HEK293 (cell line): Measurements from ENCODE around the gene NKG7.

Experiments
- CTCF ChIA-PET: fragments of 350-600 bp; formaldehyde crosslinking; extraction: SDS; loops from one replicate; lab custom pipeline; 2021; ENCODE audit warnings: antibody characterized with exemption; lab: Yijun Ruan, JAX
- POLR2A ChIA-PET: fragments of 300-600 bp; formaldehyde crosslinking; extraction: SDS; loops from one replicate; lab custom pipeline; 2020; ENCODE audit warnings: antibody characterized with exemption, inconsistent platforms; lab: Yijun Ruan, JAX
- H3K27ac ChIP-seq: fragments of 200-500 bp; sonication (Bioruptor generic); 2 replicates; pipeline ENCODE4 v1.5.1; 2014; ENCODE audit warnings: low read depth, low read length, control low read depth, inconsistent platforms; ENCODE audit errors: extremely low read depth
- H3K36me3 ChIP-seq, 2 experiments: fragments of 200-500 bp in 1 of 2; sonication (Bioruptor generic) in 1 of 2; 1 replicate in 1 of 2; 2 replicates in 1 of 2; pipeline ENCODE4 v1.5.1; 2014 to 2017; ENCODE audit warnings: inconsistent platforms in 2 of 2, low read length in 2 of 2; ENCODE audit not compliant: control insufficient read depth in 2 of 2, insufficient read depth in 1 of 2
- H3K4me1 ChIP-seq: fragments of 200-500 bp; sonication (Bioruptor generic); 2 replicates; pipeline ENCODE4 v1.5.1; 2014; ENCODE audit warnings: mild to moderate bottlenecking, low read length, inconsistent platforms; ENCODE audit not compliant: control insufficient read depth, insufficient read depth
- H3K4me3 ChIP-seq: 2 replicates; pipeline ENCODE4 v1.5.1; 2011; ENCODE audit warnings: low read depth, mild to moderate bottlenecking, control low read depth, low read length, moderate library complexity
- H3K9me3 ChIP-seq: fragments of 200-500 bp; sonication (Bioruptor generic); 2 replicates; pipeline ENCODE4 v1.5.1; 2014; ENCODE audit warnings: low read depth, low read length, inconsistent platforms; ENCODE audit not compliant: control insufficient read depth, insufficient read depth
- GLI4 ChIP-seq: fragments of 450-650 bp; formaldehyde crosslinking; IDR thresholded peaks from 2 replicates; pipeline ENCODE4 v1.5.1; 2016; ENCODE audit warnings: missing biosample characterization, missing genetic modification characterization
- INSM2 ChIP-seq: fragments of 450-650 bp; formaldehyde crosslinking; IDR thresholded peaks from 2 replicates; pipeline ENCODE4 v1.5.1; 2016; ENCODE audit warnings: missing biosample characterization, missing genetic modification characterization
- KLF9 ChIP-seq: fragments of 450-650 bp; formaldehyde crosslinking; IDR thresholded peaks from 2 replicates; pipeline ENCODE4 v1.5.1; 2016; ENCODE audit warnings: missing biosample characterization, missing genetic modification characterization, low read depth
- OSR2 ChIP-seq: fragments of 450-650 bp; formaldehyde crosslinking; IDR thresholded peaks from 2 replicates; pipeline ENCODE4 v1.5.1; 2016; ENCODE audit warnings: missing biosample characterization, missing genetic modification characterization
- ZNF114 ChIP-seq: fragments of 450-650 bp; formaldehyde crosslinking; IDR thresholded peaks from 2 replicates; pipeline ENCODE4 v1.5.0; 2017; ENCODE audit warnings: missing biosample characterization, missing genetic modification characterization
- ZNF23 ChIP-seq: fragments of 450-650 bp; formaldehyde crosslinking; IDR thresholded peaks from 2 replicates; pipeline ENCODE4 v1.5.1; 2016; ENCODE audit warnings: missing biosample characterization, missing genetic modification characterization, borderline replicate concordance
- ZNF239 ChIP-seq: fragments of 450-650 bp; formaldehyde crosslinking; IDR thresholded peaks from 2 replicates; pipeline ENCODE4 v1.5.1; 2016; ENCODE audit warnings: missing biosample characterization, missing genetic modification characterization
- ZNF366 ChIP-seq: fragments of 450-650 bp; formaldehyde crosslinking; conservative IDR thresholded peaks from 2 replicates; pipeline ENCODE4 v1.5.1; 2016; ENCODE audit warnings: missing biosample characterization, missing genetic modification characterization
- ZNF416 ChIP-seq: fragments of 450-650 bp; formaldehyde crosslinking; IDR thresholded peaks from 2 replicates; pipeline ENCODE4 v1.5.1; 2016; ENCODE audit warnings: missing biosample characterization, missing genetic modification characterization
- ZNF529 ChIP-seq: fragments of 450-650 bp; formaldehyde crosslinking; IDR thresholded peaks from 2 replicates; pipeline ENCODE4 v1.5.1; 2017; ENCODE audit warnings: missing genetic modification characterization, missing biosample characterization; ENCODE audit not compliant: insufficient replicate concordance
- ZNF596 ChIP-seq: fragments of 450-650 bp; IDR thresholded peaks from 2 replicates; pipeline ENCODE4 v1.5.0; 2018; ENCODE audit warnings: missing biosample characterization, mild to moderate bottlenecking, missing genetic modification characterization, moderate library complexity
- ZNF791 ChIP-seq: fragments of 450-650 bp; formaldehyde crosslinking; IDR thresholded peaks from 2 replicates; pipeline ENCODE4 v1.5.1; 2016; ENCODE audit warnings: missing biosample characterization, missing genetic modification characterization
- ZNF830 ChIP-seq: fragments of 450-650 bp; IDR thresholded peaks from 2 replicates; pipeline ENCODE4 v1.5.0; 2018; ENCODE audit warnings: missing biosample characterization, missing genetic modification characterization, low read depth, mild to moderate bottlenecking, moderate library complexity
- ZSCAN30 ChIP-seq: fragments of 450-650 bp; IDR thresholded peaks from 2 replicates; pipeline ENCODE4 v1.5.1; 2018; ENCODE audit warnings: missing biosample characterization, mild to moderate bottlenecking, missing genetic modification characterization, moderate library complexity
- TF ChIP-seq, protein P1 (sequence below): fragments of 450-650 bp; formaldehyde crosslinking; IDR thresholded peaks from 2 replicates; pipeline ENCODE4 v1.5.1; 2016; ENCODE audit warnings: missing biosample characterization, missing genetic modification characterization, borderline replicate concordance
- TF ChIP-seq, protein P2 (sequence below): fragments of 450-650 bp; formaldehyde crosslinking; IDR thresholded peaks from 2 replicates; pipeline ENCODE4 v1.5.1; 2016; ENCODE audit warnings: missing biosample characterization, missing genetic modification characterization, low read depth
- TF ChIP-seq, protein P3 (sequence below): fragments of 450-650 bp; formaldehyde crosslinking; IDR thresholded peaks from 2 replicates; pipeline ENCODE4 v1.5.1; 2016; ENCODE audit warnings: missing biosample characterization, missing genetic modification characterization
- TF ChIP-seq, protein P4 (sequence below): fragments of 450-650 bp; formaldehyde crosslinking; IDR thresholded peaks from 2 replicates; pipeline ENCODE4 v1.5.1; 2017; ENCODE audit warnings: missing biosample characterization, missing genetic modification characterization
- TF ChIP-seq, protein P5 (sequence below): fragments of 450-650 bp; formaldehyde crosslinking; IDR thresholded peaks from 2 replicates; pipeline ENCODE4 v1.5.1; 2017; ENCODE audit warnings: missing biosample characterization, missing genetic modification characterization

NKG7 gene

GRCh38 chr19:51382004-51382403 lies 9.6 kb upstream of the NKG7 start:
- CTCF ChIA-PET: interaction anchor here (0.7 to 1.8 kb wide), 2 partner anchors 12 to 16 kb away, joined by 3 to 7 read pairs; no protein-coding TSS in a partner anchor
- Histone ChIP-seq H3K36me3 (no peaks in the 10 kb centered on the region), H3K4me3 (no peak overlapping the region), H3K4me1 (no peaks in the 10 kb centered on the region), H3K9me3 (no peaks in the 10 kb centered on the region), H3K27ac (no peak overlapping the region)
- POLR2A ChIA-PET: interaction anchor here (1.3 kb wide), 1 partner anchor 42 kb away, joined by 3 read pairs; no protein-coding TSS in a partner anchor
- no peak for TF ChIP-seq ZNF416 (tag by site-specific recombination)
- TF ChIP-seq, protein P1, sequence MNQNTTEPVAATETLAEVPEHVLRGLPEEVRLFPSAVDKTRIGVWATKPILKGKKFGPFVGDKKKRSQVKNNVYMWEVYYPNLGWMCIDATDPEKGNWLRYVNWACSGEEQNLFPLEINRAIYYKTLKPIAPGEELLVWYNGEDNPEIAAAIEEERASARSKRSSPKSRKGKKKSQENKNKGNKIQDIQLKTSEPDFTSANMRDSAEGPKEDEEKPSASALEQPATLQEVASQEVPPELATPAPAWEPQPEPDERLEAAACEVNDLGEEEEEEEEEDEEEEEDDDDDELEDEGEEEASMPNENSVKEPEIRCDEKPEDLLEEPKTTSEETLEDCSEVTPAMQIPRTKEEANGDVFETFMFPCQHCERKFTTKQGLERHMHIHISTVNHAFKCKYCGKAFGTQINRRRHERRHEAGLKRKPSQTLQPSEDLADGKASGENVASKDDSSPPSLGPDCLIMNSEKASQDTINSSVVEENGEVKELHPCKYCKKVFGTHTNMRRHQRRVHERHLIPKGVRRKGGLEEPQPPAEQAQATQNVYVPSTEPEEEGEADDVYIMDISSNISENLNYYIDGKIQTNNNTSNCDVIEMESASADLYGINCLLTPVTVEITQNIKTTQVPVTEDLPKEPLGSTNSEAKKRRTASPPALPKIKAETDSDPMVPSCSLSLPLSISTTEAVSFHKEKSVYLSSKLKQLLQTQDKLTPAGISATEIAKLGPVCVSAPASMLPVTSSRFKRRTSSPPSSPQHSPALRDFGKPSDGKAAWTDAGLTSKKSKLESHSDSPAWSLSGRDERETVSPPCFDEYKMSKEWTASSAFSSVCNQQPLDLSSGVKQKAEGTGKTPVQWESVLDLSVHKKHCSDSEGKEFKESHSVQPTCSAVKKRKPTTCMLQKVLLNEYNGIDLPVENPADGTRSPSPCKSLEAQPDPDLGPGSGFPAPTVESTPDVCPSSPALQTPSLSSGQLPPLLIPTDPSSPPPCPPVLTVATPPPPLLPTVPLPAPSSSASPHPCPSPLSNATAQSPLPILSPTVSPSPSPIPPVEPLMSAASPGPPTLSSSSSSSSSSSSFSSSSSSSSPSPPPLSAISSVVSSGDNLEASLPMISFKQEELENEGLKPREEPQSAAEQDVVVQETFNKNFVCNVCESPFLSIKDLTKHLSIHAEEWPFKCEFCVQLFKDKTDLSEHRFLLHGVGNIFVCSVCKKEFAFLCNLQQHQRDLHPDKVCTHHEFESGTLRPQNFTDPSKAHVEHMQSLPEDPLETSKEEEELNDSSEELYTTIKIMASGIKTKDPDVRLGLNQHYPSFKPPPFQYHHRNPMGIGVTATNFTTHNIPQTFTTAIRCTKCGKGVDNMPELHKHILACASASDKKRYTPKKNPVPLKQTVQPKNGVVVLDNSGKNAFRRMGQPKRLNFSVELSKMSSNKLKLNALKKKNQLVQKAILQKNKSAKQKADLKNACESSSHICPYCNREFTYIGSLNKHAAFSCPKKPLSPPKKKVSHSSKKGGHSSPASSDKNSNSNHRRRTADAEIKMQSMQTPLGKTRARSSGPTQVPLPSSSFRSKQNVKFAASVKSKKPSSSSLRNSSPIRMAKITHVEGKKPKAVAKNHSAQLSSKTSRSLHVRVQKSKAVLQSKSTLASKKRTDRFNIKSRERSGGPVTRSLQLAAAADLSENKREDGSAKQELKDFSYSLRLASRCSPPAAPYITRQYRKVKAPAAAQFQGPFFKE (tag by site-specific recombination): no peak
- TF ChIP-seq ZNF529 (tag by site-specific recombination): no peak
- TF ChIP-seq, protein P2, sequence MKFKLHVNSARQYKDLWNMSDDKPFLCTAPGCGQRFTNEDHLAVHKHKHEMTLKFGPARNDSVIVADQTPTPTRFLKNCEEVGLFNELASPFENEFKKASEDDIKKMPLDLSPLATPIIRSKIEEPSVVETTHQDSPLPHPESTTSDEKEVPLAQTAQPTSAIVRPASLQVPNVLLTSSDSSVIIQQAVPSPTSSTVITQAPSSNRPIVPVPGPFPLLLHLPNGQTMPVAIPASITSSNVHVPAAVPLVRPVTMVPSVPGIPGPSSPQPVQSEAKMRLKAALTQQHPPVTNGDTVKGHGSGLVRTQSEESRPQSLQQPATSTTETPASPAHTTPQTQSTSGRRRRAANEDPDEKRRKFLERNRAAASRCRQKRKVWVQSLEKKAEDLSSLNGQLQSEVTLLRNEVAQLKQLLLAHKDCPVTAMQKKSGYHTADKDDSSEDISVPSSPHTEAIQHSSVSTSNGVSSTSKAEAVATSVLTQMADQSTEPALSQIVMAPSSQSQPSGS (tag by site-specific recombination): no peak
- TF ChIP-seq, protein P3, sequence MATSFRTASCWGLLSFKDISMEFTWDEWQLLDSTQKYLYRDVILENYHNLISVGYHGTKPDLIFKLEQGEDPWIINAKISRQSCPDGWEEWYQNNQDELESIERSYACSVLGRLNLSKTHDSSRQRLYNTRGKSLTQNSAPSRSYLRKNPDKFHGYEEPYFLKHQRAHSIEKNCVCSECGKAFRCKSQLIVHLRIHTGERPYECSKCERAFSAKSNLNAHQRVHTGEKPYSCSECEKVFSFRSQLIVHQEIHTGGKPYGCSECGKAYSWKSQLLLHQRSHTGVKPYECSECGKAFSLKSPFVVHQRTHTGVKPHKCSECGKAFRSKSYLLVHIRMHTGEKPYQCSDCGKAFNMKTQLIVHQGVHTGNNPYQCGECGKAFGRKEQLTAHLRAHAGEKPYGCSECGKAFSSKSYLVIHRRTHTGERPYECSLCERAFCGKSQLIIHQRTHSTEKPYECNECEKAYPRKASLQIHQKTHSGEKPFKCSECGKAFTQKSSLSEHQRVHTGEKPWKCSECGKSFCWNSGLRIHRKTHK (tag by site-specific recombination): no peak
- no peak for TF ChIP-seq ZNF23
- TF ChIP-seq ZNF114 (tag by site-specific recombination): no peak
- no peak for TF ChIP-seq ZSCAN30 (tag by site-specific recombination)
- TF ChIP-seq ZNF239 (tag by site-specific recombination): no peak
- no peak for TF ChIP-seq ZNF366 (tag by site-specific recombination)
- no peak for TF ChIP-seq OSR2 (tag by site-specific recombination)
- no peak for TF ChIP-seq ZNF596 (tag by site-specific recombination)
- TF ChIP-seq INSM2: no peak
- TF ChIP-seq KLF9 (tag by site-specific recombination): no peak
- TF ChIP-seq GLI4 (tag by site-specific recombination): no peak
- no peak for TF ChIP-seq ZNF791 (tag by site-specific recombination)
- TF ChIP-seq, protein P4, sequence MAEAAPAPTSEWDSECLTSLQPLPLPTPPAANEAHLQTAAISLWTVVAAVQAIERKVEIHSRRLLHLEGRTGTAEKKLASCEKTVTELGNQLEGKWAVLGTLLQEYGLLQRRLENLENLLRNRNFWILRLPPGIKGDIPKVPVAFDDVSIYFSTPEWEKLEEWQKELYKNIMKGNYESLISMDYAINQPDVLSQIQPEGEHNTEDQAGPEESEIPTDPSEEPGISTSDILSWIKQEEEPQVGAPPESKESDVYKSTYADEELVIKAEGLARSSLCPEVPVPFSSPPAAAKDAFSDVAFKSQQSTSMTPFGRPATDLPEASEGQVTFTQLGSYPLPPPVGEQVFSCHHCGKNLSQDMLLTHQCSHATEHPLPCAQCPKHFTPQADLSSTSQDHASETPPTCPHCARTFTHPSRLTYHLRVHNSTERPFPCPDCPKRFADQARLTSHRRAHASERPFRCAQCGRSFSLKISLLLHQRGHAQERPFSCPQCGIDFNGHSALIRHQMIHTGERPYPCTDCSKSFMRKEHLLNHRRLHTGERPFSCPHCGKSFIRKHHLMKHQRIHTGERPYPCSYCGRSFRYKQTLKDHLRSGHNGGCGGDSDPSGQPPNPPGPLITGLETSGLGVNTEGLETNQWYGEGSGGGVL: no peak
- TF ChIP-seq, protein P5, sequence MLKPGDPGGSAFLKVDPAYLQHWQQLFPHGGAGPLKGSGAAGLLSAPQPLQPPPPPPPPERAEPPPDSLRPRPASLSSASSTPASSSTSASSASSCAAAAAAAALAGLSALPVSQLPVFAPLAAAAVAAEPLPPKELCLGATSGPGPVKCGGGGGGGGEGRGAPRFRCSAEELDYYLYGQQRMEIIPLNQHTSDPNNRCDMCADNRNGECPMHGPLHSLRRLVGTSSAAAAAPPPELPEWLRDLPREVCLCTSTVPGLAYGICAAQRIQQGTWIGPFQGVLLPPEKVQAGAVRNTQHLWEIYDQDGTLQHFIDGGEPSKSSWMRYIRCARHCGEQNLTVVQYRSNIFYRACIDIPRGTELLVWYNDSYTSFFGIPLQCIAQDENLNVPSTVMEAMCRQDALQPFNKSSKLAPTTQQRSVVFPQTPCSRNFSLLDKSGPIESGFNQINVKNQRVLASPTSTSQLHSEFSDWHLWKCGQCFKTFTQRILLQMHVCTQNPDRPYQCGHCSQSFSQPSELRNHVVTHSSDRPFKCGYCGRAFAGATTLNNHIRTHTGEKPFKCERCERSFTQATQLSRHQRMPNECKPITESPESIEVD: no peak
- TF ChIP-seq ZNF830 (tag by site-specific recombination): no peak
